ENCODE results near the gene RNF212. TPM values are rescaled to one million over a fixed set of nuclear protein-coding genes. Genes with fewer than 3 reads are reported as not detected.

Gene RNF212
- total and polyA plus RNA-seq, 2 of the 13 experiments (the other 11 are each of a cell fraction or from before 2014, with no cell fraction given) = not detected

DNA sequence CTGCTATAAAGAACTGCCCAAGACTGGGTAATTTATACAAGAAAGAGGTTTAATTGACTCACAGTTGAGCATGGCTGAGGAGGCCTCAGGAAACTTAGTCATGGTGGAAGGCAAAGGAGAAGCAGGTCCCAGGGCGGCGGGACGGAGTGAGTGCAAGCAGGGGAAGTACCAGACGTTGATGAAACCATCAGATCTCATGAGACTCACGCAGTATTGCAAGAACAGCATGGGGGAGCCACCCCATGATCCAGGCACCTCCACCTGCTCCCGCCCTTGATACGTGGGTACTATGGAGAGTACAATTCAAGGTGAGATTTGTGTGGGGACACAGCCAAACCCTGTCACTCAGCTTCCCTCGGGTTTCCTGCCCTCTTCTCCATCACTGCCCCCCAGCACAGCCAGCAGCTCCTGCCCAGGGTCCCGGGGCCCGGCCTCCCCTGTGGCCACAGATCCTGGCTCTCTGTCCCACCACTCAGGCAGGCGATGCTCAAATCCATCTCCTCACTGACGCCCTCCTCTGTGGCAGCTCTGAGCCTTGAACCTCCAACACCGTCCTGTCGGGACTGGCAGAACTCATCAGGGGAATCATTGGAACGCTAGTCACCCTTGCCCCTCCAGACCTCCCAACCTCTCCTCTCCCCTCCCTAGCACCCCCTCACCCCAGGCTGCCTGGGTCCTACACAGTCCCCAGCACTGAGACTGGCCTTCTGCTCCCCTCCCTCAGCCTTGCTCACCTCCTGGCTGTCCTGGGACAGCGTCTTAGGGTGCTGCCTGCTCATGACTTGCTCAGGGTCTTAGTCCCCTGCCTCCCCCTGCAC is 64.4 kb downstream of the RNF212 start (continued):
- TF ChIP-seq ARHGAP35 (CRISPR knock-in tag; IDR thresholded peaks at IDR 0.05; ENCODE audit: borderline replicate concordance) (no peak), ZNF350 (CRISPR knock-in tag; IDR thresholded peaks at IDR 0.05; ENCODE audit: borderline replicate concordance, low read depth) (no peak), ZNF792 (CRISPR knock-in tag; IDR thresholded peaks at IDR 0.05) (no peak), ZNF878 (CRISPR knock-in tag; IDR thresholded peaks at IDR 0.05) (no peak), ZNF138 (CRISPR knock-in tag; IDR thresholded peaks at IDR 0.05; ENCODE audit: low read depth) (no peak)

DNA sequence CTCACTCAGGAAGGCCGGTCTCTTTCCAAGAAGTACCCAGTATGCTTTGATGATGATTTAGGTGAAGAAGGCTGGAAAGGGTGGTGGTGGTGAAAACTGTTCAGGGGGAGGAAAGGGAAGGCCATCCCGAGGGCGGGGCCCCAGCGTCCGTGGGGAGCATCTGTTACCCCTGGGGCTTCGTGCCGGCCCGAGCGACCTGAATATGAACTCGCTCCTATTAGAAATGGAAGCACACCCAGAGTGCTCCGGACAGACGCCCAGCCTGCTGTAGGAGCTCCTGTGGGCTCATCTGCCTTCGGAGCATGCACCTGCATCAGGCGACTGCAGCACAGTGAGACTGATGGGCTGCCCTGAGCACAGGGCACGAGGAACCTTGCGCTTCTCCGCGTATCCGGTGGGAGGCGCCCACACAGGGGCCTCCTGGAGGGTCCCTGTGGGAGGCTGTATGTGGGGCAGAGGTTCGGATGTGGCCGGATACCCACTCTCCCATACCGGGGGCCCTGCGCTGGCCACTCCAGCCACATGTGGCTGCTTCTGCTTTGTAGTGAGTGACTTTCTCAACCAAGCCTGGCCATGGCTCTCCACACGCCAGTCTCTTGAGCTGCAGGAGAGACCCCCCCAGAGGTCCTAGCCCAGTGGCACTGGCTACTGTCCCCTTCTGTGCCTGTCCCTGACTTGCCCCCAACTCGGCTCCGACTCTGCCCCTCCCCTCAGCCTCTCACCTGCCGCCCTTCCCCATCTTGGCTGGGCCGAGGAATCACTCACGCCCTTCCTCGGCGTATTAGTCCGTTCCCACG is 65.2 kb downstream of the RNF212 start:
- intact Hi-C loops (cut with micrococcal nuclease; ENCODE audit: unreplicated experiment) = no loop called here
- BruUV-seq (replicated peaks) = no TSS peak
- Histone ChIP-seq H3K27me3 (ENCODE audit: control insufficient read depth in 1 of 2, insufficient read depth in 2 of 2, low read length in 2 of 2) (peaks cover 32 to 85% of the 10 kb centered on the region in 2 experiments), H3K9me3 (ENCODE audit: low read length) (no peaks in the 10 kb centered on the region), H3K36me3 (replicated peaks in 1 of 2; ENCODE audit: control insufficient read depth in 1 of 2, insufficient read depth in 2 of 2, low read length in 2 of 2) (no peaks in the 10 kb centered on the region), H3K9ac (ENCODE audit: insufficient read depth, low read depth, low read length) (no peak overlapping the region), H4K20me1 (ENCODE audit: insufficient read depth, low read length) (peaks cover 27% of the 10 kb centered on the region; the same call in 1 of the 2 replicates), H3K79me2 (ENCODE audit: insufficient read depth, low read length) (no peaks in the 10 kb centered on the region), H3K27ac (ENCODE audit: extremely low read length, insufficient read depth, low read length) (no peak overlapping the region), H3K4me2 (ENCODE audit: low read depth, low read length) (no peak overlapping the region), H3K4me3 (replicated peaks in 1 of 3; ENCODE audit: insufficient read depth in 1 of 3, low read depth in 2 of 3, low read length in 3 of 3) (no peak overlapping the region), H3K4me1 (ENCODE audit: insufficient read depth, low read length) (peaks cover 23% of the 10 kb centered on the region), H2AFZ (ENCODE audit: low read length) (no peak overlapping the region)
- 32% methylated on average over 19 of the region's 34 CpGs for WGBS (ENCODE audit: low lambda C conversion rate)
- POLR2A ChIA-PET = no interaction called here
- CTCF ChIA-PET (ENCODE audit: low intra/inter-chr PET ratio, low total read pairs) = no interaction called here
- no peak for TF ChIP-seq SALL1 (CRISPR knock-in tag; IDR thresholded peaks at IDR 0.05)
- in situ Hi-C loops (cut with HindIII; ENCODE audit: extremely low pct_ligation_motif_present, low pct_unique_long_range_greater_than_20kb) = no loop called here
- ATAC-seq (no peak), FAIRE-seq (no peak), DNase-seq (ENCODE audit: low spot score) (no peak)

Measured in HepG2 (cell line).